HepG2 (cell line): ENCODE results near the gene EGLN2. TPM values are rescaled to one million over a fixed set of nuclear protein-coding genes. Genes with fewer than 3 reads are reported as not detected.

Experiments
- ATAC-seq: fragments of 200-7000 bp; cut with Tn5 transposase; 3 replicates; pipeline ENCODE4 v1.9.1; 2020; ENCODE audit warnings: mild to moderate bottlenecking, moderate library complexity
- BruUV-seq: library from RNA; stranded (reverse); fragments of 400-500 nt; replicated peaks from 2 replicates; lab custom pipeline; 2021; lab: Mats Ljungman, UMichigan
- CTCF ChIA-PET: fragments of 300-600 bp; formaldehyde crosslinking; extraction: SDS; loops from one replicate; lab custom pipeline; 2021; ENCODE audit warnings: low total read pairs, inconsistent platforms, low intra/inter-chr PET ratio; lab: Yijun Ruan, JAX
- POLR2A ChIA-PET: fragments of 350-600 bp; sonication (Branson Sonifier 250); formaldehyde crosslinking; loops from one replicate; lab custom pipeline; 2020; ENCODE audit warnings: antibody characterized with exemption, inconsistent platforms; lab: Yijun Ruan, JAX
- DNase-seq: peaks from one replicate; pipeline ENCODE4 v3.0.0-alpha.2; 2015; ENCODE audit warnings: low spot score
- FAIRE-seq: peaks from 3 replicates; lab custom pipeline; 2011; peaks lifted over from hg19 to GRCh38; lab: Jason Lieb, UNC
- H2AFZ ChIP-seq: one replicate; pipeline ENCODE4 v1.6.1; 2011; ENCODE audit warnings: low read length, inconsistent platforms
- H3K27ac ChIP-seq: fragments of 300-600 bp; 3 replicates; pipeline ENCODE4 v1.8.0; 2011; ENCODE audit warnings: mixed run types, mild to moderate bottlenecking, mixed read lengths, low read length, inconsistent platforms; ENCODE audit not compliant: insufficient read depth; ENCODE audit errors: extremely low read length
- H3K27me3 ChIP-seq, 2 experiments: fragments of 200-600 bp in 1 of 2; 2 replicates in 1 of 2; 3 replicates in 1 of 2; pipeline versions ENCODE4 v1.6.0 to v1.8.0; 2011; ENCODE audit warnings: low read length in 2 of 2, mild to moderate bottlenecking in 2 of 2, moderate library complexity in 2 of 2, inconsistent platforms in 1 of 2; ENCODE audit not compliant: insufficient read depth in 2 of 2, control insufficient read depth in 1 of 2
- H3K36me3 ChIP-seq, 2 experiments: fragments of 200-600 bp in 1 of 2; replicated peaks in 1 of 2; 2 replicates in 1 of 2; 3 replicates in 1 of 2; pipeline versions ENCODE4 v1.5.1 to v1.8.0; 2011; ENCODE audit warnings: low read length in 2 of 2, inconsistent platforms in 1 of 2; ENCODE audit not compliant: insufficient read depth in 2 of 2, control insufficient read depth in 1 of 2
- H3K4me1 ChIP-seq: 2 replicates; pipeline ENCODE4 v1.5.1; 2012; ENCODE audit warnings: low read length, inconsistent platforms; ENCODE audit not compliant: insufficient read depth
- H3K4me2 ChIP-seq: 2 replicates; pipeline ENCODE4 v1.6.0; 2011; ENCODE audit warnings: low read depth, low read length, inconsistent platforms
- H3K4me3 ChIP-seq, 3 experiments: fragments of 200-600 bp in 1 of 3; sonication (generic), shearing (Covaris generic) in 1 of 3; replicated peaks in 1 of 3; 2 replicates each; pipeline ENCODE4 v1.5.1; 2011 to 2016; ENCODE audit warnings: low read length in 3 of 3, inconsistent platforms in 2 of 3, low read depth in 2 of 3, mild to moderate bottlenecking in 2 of 3, control low read depth in 1 of 3, mixed read lengths in 1 of 3; ENCODE audit not compliant: insufficient read depth in 1 of 3
- H3K79me2 ChIP-seq: one replicate; pipeline ENCODE4 v1.6.1; 2011; ENCODE audit warnings: low read length, inconsistent platforms; ENCODE audit not compliant: insufficient read depth
- H3K9ac ChIP-seq: 2 replicates; pipeline ENCODE4 v1.6.0; 2011; ENCODE audit warnings: mild to moderate bottlenecking, low read depth, low read length, inconsistent platforms; ENCODE audit not compliant: insufficient read depth
- H3K9me3 ChIP-seq: 2 replicates; pipeline ENCODE4 v1.5.1; 2012; ENCODE audit warnings: mild to moderate bottlenecking, low read length
- H4K20me1 ChIP-seq: 2 replicates; pipeline ENCODE4 v1.6.0; 2011; ENCODE audit warnings: inconsistent platforms, mild to moderate bottlenecking, low read length, moderate library complexity; ENCODE audit not compliant: insufficient read depth
- ARID2 ChIP-seq: sonication (generic); formaldehyde crosslinking; IDR thresholded peaks from 2 replicates; pipeline ENCODE4 v1.8.1; 2022; ENCODE audit warnings: mild to moderate bottlenecking, missing genetic modification reagents, borderline replicate concordance
- ARNT2 ChIP-seq: sonication (generic); formaldehyde crosslinking; IDR thresholded peaks from 2 replicates; pipeline ENCODE4 v1.8.0; 2022; ENCODE audit warnings: mild to moderate bottlenecking, low read depth, missing genetic modification reagents, moderate library complexity
- DZIP1 ChIP-seq: sonication (generic); formaldehyde crosslinking; IDR thresholded peaks from 2 replicates; pipeline ENCODE4 v1.5.0; 2020; ENCODE audit warnings: mild to moderate bottlenecking, missing genetic modification reagents
- FOXK1 ChIP-seq: sonication (generic); formaldehyde crosslinking; IDR thresholded peaks from 2 replicates; pipeline ENCODE4 v1.4.0; 2020; ENCODE audit warnings: low read depth, missing genetic modification reagents, borderline replicate concordance
- GZF1 ChIP-seq: sonication (generic); formaldehyde crosslinking; IDR thresholded peaks from 2 replicates; pipeline ENCODE4 v1.5.1; 2020; ENCODE audit warnings: mild to moderate bottlenecking, missing genetic modification reagents
- HMG20A ChIP-seq: IDR thresholded peaks from 2 replicates; pipeline ENCODE4 v1.6.1; 2016; ENCODE audit warnings: borderline replicate concordance
- KDM3A ChIP-seq: IDR thresholded peaks from 2 replicates; pipeline ENCODE4 v1.6.1; 2018; ENCODE audit warnings: low read depth, missing compliant biosample characterization
- NONO ChIP-seq, 2 experiments: fragments of 450-650 bp in 1 of 2; sonication (generic) in 1 of 2; formaldehyde crosslinking in 1 of 2; IDR thresholded peaks in 1 of 2; conservative IDR thresholded peaks in 1 of 2; 2 replicates each; pipeline versions ENCODE4 v1.6.1 to v1.8.0; 2017 to 2022; ENCODE audit warnings: mild to moderate bottlenecking in 1 of 2, missing genetic modification reagents in 1 of 2, moderate library complexity in 1 of 2
- SCMH1 ChIP-seq: sonication (generic); formaldehyde crosslinking; IDR thresholded peaks from 2 replicates; pipeline ENCODE4 v1.9.0; 2021; ENCODE audit warnings: missing genetic modification reagents, mild to moderate bottlenecking, borderline replicate concordance
- TFDP2 ChIP-seq: sonication (generic); formaldehyde crosslinking; IDR thresholded peaks from 2 replicates; pipeline ENCODE4 v1.4.0; 2020; ENCODE audit warnings: missing genetic modification reagents
- ZNF333 ChIP-seq: sonication (generic); formaldehyde crosslinking; IDR thresholded peaks from 2 replicates; pipeline ENCODE4 v1.4.0; 2020; ENCODE audit warnings: mild to moderate bottlenecking, missing genetic modification reagents, borderline replicate concordance
- ZNF432 ChIP-seq: sonication (generic); formaldehyde crosslinking; IDR thresholded peaks from 2 replicates; pipeline ENCODE4 v1.5.0; 2020; ENCODE audit warnings: missing genetic modification reagents, mild to moderate bottlenecking, borderline replicate concordance
- ZNF496 ChIP-seq: sonication (generic); formaldehyde crosslinking; IDR thresholded peaks from 2 replicates; pipeline ENCODE4 v1.8.1; 2023; ENCODE audit warnings: mild to moderate bottlenecking, moderate library complexity, missing genetic modification reagents; ENCODE audit not compliant: insufficient replicate concordance
- ZNF775 ChIP-seq: sonication (generic); formaldehyde crosslinking; IDR thresholded peaks from 2 replicates; pipeline ENCODE4 v1.4.0; 2020; ENCODE audit warnings: missing genetic modification reagents, mild to moderate bottlenecking, moderate library complexity, borderline replicate concordance
- ZNF790 ChIP-seq: sonication (generic); formaldehyde crosslinking; IDR thresholded peaks from 2 replicates; pipeline ENCODE4 v1.8.0; 2022; ENCODE audit warnings: missing genetic modification reagents, mild to moderate bottlenecking, borderline replicate concordance
- ZSCAN29 ChIP-seq: sonication (generic); formaldehyde crosslinking; conservative IDR thresholded peaks from 2 replicates; pipeline ENCODE4 v1.4.0; 2020; ENCODE audit warnings: mild to moderate bottlenecking, missing genetic modification reagents
- ZXDC ChIP-seq: sonication (generic); formaldehyde crosslinking; IDR thresholded peaks from 2 replicates; pipeline ENCODE4 v1.5.0; 2020; ENCODE audit warnings: mild to moderate bottlenecking, missing genetic modification reagents
- WGBS: methylation state at CpG from one replicate; pipeline ENCODE4 v1.1.6; 2017; ENCODE audit warnings: low lambda C conversion rate; 5-methylcytosine and 5-hydroxymethylcytosine counted together
- in situ Hi-C: cut with HindIII; loops from 2 replicates; pipeline ENCODE4 v1.10.0; 2017; ENCODE audit warnings: low pct_unique_long_range_greater_than_20kb; ENCODE audit not compliant: extremely low pct_ligation_motif_present
- intact Hi-C: fragments of 100-400 bp; cut with micrococcal nuclease; formaldehyde crosslinking; loops from one replicate; pipeline ENCODE4 v1.10.0; 2022; ENCODE audit not compliant: unreplicated experiment
- polyA plus RNA-seq, 8 experiments: library from polyadenylated mRNA; depleted of rRNA in 3 of 8; stranded (reverse) in 7 of 8; unstranded in 1 of 8; fragments of >200 nt; fragmentation: Illumina TruSeq in 4 of 8; extraction: Trizol in 4 of 8; gene quantifications; 2 replicates each; pipeline versions ENCODE4 v1.2.1 to v1.2.3, GENCODE V29; 2011 to 2016; ENCODE audit warnings: low read depth in 4 of 8, missing spikeins in 1 of 8, mixed read lengths in 1 of 8; ENCODE audit not compliant: insufficient read depth in 1 of 8
- total RNA-seq, 5 experiments: library from RNA; depleted of rRNA; stranded (reverse); fragments of >200 nt; fragmentation: Illumina TruSeq; extraction: Trizol; gene quantifications; 2 replicates each; pipeline ENCODE4 v1.2.3, GENCODE V29; 2016; ENCODE audit warnings: low read depth in 1 of 5

EGLN2 gene
- total and polyA plus RNA-seq, 2 of the 13 experiments (the other 11 are each of a cell fraction or from before 2014, with no cell fraction given) = 16.5 to 40.8 TPM

- ChIA-PET POLR2A (interaction anchor here (0.6 to 3.1 kb wide), 3 partner anchors 10 to 607 kb away, joined by 3 to 21 read pairs (median 10); partner anchors contain the start of genes EGLN2 and RAB4B), CTCF (interaction anchor here (0.7 to 1.1 kb wide), 2 partner anchors 63 to 145 kb away, joined by 3 to 4 read pairs; no protein-coding TSS in a partner anchor)
- in situ Hi-C loops = loop anchor here (5.0 kb wide), 2 partner anchors 56 to 146 kb away; partner anchors contain the start of genes ACTMAP and SNRPA
- DNase-seq (no peak), FAIRE-seq (no peak), ATAC-seq (no peak)
- H3K27me3 ChIP-seq = no peaks in the 10 kb centered on the region; a peak in 1 of 5 replicates
- no peak overlapping the region for H3K4me2 ChIP-seq
- no peak overlapping the region for H3K9ac ChIP-seq
- WGBS = no CpG with 5 or more reads among the region's 2 CpGs
- H3K9me3 ChIP-seq = no peaks in the 10 kb centered on the region
- intact Hi-C loops = loop anchor here (5.0 kb wide), 2 partner anchors 91 to 146 kb away; partner anchors contain the start of genes COQ8B and ITPKC
- H3K79me2 ChIP-seq = peaks cover 9% of the 10 kb centered on the region
- peaks cover 21% of the 10 kb centered on the region for H3K4me1 ChIP-seq
- no peak overlapping the region for H2AFZ ChIP-seq
- H3K36me3 ChIP-seq = peaks cover 12 to 29% of the 10 kb centered on the region in 2 experiments; a peak in 4 of 5 replicates
- no peak overlapping the region for H3K4me3 ChIP-seq
- no TSS peak for BruUV-seq
- H4K20me1 ChIP-seq = peaks cover 11% of the 10 kb centered on the region; the same call in 1 of the 2 replicates
- H3K27ac ChIP-seq = no peak overlapping the region
- TF ChIP-seq TFDP2 (CRISPR knock-in tag) = no peak
- no peak for TF ChIP-seq ZXDC (CRISPR knock-in tag)
- no peak for TF ChIP-seq ZSCAN29 (CRISPR knock-in tag)
- TF ChIP-seq ARNT2 (CRISPR knock-in tag) = no peak
- no peak for TF ChIP-seq FOXK1
- TF ChIP-seq ZNF775 (CRISPR knock-in tag) = no peak
- TF ChIP-seq ZNF790 (CRISPR knock-in tag) = no peak
- no peak for TF ChIP-seq HMG20A (CRISPR knock-in tag)
- TF ChIP-seq ZNF432 (CRISPR knock-in tag) = no peak
- no peak for TF ChIP-seq ZNF496
- no peak for TF ChIP-seq SCMH1 (CRISPR knock-in tag)
- no peak for TF ChIP-seq GZF1 (CRISPR knock-in tag)
- TF ChIP-seq ZNF333 (CRISPR knock-in tag) = no peak
- no peak for TF ChIP-seq KDM3A (CRISPR knock-in tag)
- TF ChIP-seq ARID2 = no peak
- TF ChIP-seq DZIP1 (CRISPR knock-in tag) = no peak
- TF ChIP-seq NONO (IDR thresholded peaks at IDR 0.05) = no peak
- TF ChIP-seq NONO (CRISPR knock-in tag; conservative IDR thresholded peaks at IDR 0.05) = no peak
These were observed 9.0 kb downstream of the EGLN2 start for GRCh38 chr19:40808021-40808325.
